Hepatocyte (in vitro differentiated cells): ENCODE data around the gene RHOA. TPM values are rescaled to one million over a fixed set of nuclear protein-coding genes. Genes with fewer than 3 reads are reported as not detected.
"Not testable (repeated sequence)": the region's sequence is repeated elsewhere in the genome, so short reads cannot be mapped to it uniquely, and the experiment has no call there.

Source experiments
- DNase-seq: peaks from one replicate; pipeline ENCODE4 v3.0.0-alpha.2; 2016; ENCODE audit warnings: low spot score
- H2AFZ ChIP-seq: fragments of 200-600 bp; sonication (generic); 2 replicates; pipeline ENCODE4 v1.6.0; 2016; ENCODE audit warnings: antibody characterized with exemption, mild to moderate bottlenecking
- H3K27ac ChIP-seq: fragments of 200-600 bp; sonication (generic); 2 replicates; pipeline ENCODE4 v1.5.1; 2016; ENCODE audit warnings: mild to moderate bottlenecking
- H3K27me3 ChIP-seq: fragments of 200-600 bp; sonication (generic); 2 replicates; pipeline ENCODE4 v1.6.1; 2016
- H3K36me3 ChIP-seq: fragments of 200-600 bp; sonication (generic); replicated peaks from 2 replicates; pipeline ENCODE4 v1.5.1; 2016; ENCODE audit warnings: low read depth; ENCODE audit not compliant: insufficient read depth
- H3K4me1 ChIP-seq: fragments of 200-600 bp; sonication (generic); 2 replicates; pipeline ENCODE4 v1.5.1; 2016; ENCODE audit warnings: mild to moderate bottlenecking, moderate library complexity; ENCODE audit not compliant: insufficient read depth
- H3K4me2 ChIP-seq: fragments of 200-600 bp; sonication (generic); 2 replicates; pipeline ENCODE4 v1.6.0; 2016
- H3K4me3 ChIP-seq: fragments of 200-600 bp; sonication (generic); 2 replicates; pipeline ENCODE4 v1.5.1; 2016; ENCODE audit warnings: mild to moderate bottlenecking
- H3K79me2 ChIP-seq: fragments of 200-600 bp; sonication (generic); 2 replicates; pipeline ENCODE4 v1.6.0; 2017; ENCODE audit warnings: mild to moderate bottlenecking
- H3K9me2 ChIP-seq: fragments of 200-600 bp; sonication (generic); replicated peaks from 2 replicates; pipeline ENCODE4 v1.6.0; 2017; ENCODE audit warnings: mild to moderate bottlenecking; ENCODE audit not compliant: insufficient read depth
- H3K9me3 ChIP-seq: fragments of 200-600 bp; sonication (generic); 2 replicates; pipeline ENCODE4 v1.5.1; 2016; ENCODE audit warnings: low read depth, mild to moderate bottlenecking
- H4K20me1 ChIP-seq: fragments of 200-600 bp; sonication (generic); 2 replicates; pipeline ENCODE4 v1.6.0; 2016; ENCODE audit warnings: mild to moderate bottlenecking; ENCODE audit not compliant: insufficient read depth, poor library complexity, severe bottlenecking
- CTCF ChIP-seq: fragments of 200-600 bp; sonication (generic); IDR thresholded peaks from 2 replicates; pipeline ENCODE4 v1.5.1; 2016; ENCODE audit warnings: antibody characterized with exemption, mild to moderate bottlenecking; ENCODE audit not compliant: poor library complexity
- EZH2 ChIP-seq: fragments of 200-600 bp; sonication (generic); IDR thresholded peaks from 2 replicates; pipeline ENCODE4 v1.6.1; 2016; ENCODE audit warnings: antibody characterized with exemption, mild to moderate bottlenecking, borderline replicate concordance
- EZH2phosphoT487 ChIP-seq: fragments of 200-600 bp; sonication (generic); IDR thresholded peaks from one replicate; pipeline ENCODE4 v1.6.1; 2018; ENCODE audit warnings: antibody characterized with exemption, mild to moderate bottlenecking, low read depth, moderate library complexity; ENCODE audit not compliant: unreplicated experiment, severe bottlenecking
- WGBS: methylation state at CpG from one replicate; pipeline ENCODE4 v1.1.6; 2016; ENCODE audit warnings: low lambda C conversion rate; ENCODE audit errors: missing lambda C conversion rate; 5-methylcytosine and 5-hydroxymethylcytosine counted together
- polyA plus RNA-seq: library from polyadenylated mRNA; unstranded; fragments of >200 nt; fragmentation: Nextera tagmentation; extraction: Ambion mirVana; gene quantifications from 2 replicates; pipeline ENCODE4 v1.2.1, GENCODE V29; 2016
- total RNA-seq: library from RNA; depleted of rRNA; stranded (reverse); fragments of >200 nt; gene quantifications from 2 replicates; pipeline ENCODE4 v1.2.3, GENCODE V29; 2014

RHOA gene
- total and polyA plus RNA-seq, 2 experiments from 2014 or later = 392 to 434 TPM

- no peak overlapping the region for H3K4me2 ChIP-seq
- H3K4me3 ChIP-seq = no peak overlapping the region
- no peaks in the 10 kb centered on the region for H3K36me3 ChIP-seq
- TF ChIP-seq EZH2phosphoT487 = no peak
- TF ChIP-seq CTCF = no peak
- no peak for TF ChIP-seq EZH2
- 96% methylated on average over 3 of the region's 3 CpGs for WGBS
- DNase-seq = no peak
- no peaks in the 10 kb centered on the region for H3K9me2 ChIP-seq
- H3K27me3 ChIP-seq = no peaks in the 10 kb centered on the region
- H2AFZ ChIP-seq = no peak overlapping the region
- no peak overlapping the region for H3K27ac ChIP-seq
- H3K79me2 ChIP-seq = peaks cover 100% of the 10 kb centered on the region
- H3K9me3 ChIP-seq = no peaks in the 10 kb centered on the region
- peaks cover 97% of the 10 kb centered on the region for H4K20me1 ChIP-seq
- H3K4me1 ChIP-seq = no peaks in the 10 kb centered on the region
These were observed 12.3 kb downstream of the RHOA start for GRCh38 chr3:49399461-49399860.

GRCh38 chr3:49397470-49397869 lies 14.3 kb downstream of the RHOA start:
- Histone ChIP-seq H2AFZ (no peak overlapping the region), H3K27ac (no peak overlapping the region), H3K4me2 (no peak overlapping the region), H3K9me2 (no peaks in the 10 kb centered on the region), H3K4me1 (no peaks in the 10 kb centered on the region), H3K9me3 (no peaks in the 10 kb centered on the region), H3K36me3 (no peaks in the 10 kb centered on the region), H3K4me3 (no peak overlapping the region), H4K20me1 (peaks cover 95% of the 10 kb centered on the region), H3K79me2 (peaks cover 98% of the 10 kb centered on the region), H3K27me3 (no peaks in the 10 kb centered on the region)
- peak; percentile 26 for DNase-seq
- WGBS = 67% methylated on average over 4 of the region's 4 CpGs
- TF ChIP-seq EZH2phosphoT487 = no peak
- no peak for TF ChIP-seq EZH2
- TF ChIP-seq CTCF = no peak

DNA sequence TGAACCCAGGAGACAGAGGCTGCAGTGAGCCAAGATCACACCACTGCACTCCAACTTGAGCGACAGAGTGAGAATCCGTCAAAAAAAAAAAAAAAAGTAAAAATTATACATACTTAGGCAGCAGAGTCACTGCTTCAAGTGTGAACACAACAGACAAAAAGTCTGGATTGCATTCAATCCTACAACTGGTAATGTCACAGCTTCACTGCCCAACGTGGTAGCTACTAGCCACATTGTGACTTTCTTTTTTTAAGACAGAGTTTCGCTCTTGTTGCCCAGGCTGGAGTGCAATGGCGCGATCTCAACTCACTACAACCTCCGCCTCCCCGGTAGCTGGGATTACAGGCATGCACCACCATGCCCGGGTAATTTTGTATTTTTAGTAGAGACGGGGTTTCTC lies 20.5 kb downstream of the RHOA start:
- not testable (repeated sequence) for H3K4me3 ChIP-seq, H3K27me3 ChIP-seq, H3K9me2 ChIP-seq, DNase-seq, H3K27ac ChIP-seq, H3K9me3 ChIP-seq, H3K36me3 ChIP-seq, H3K4me2 ChIP-seq, H3K4me1 ChIP-seq, H2AFZ ChIP-seq
- Histone ChIP-seq H4K20me1 (peaks cover 98% of the 10 kb centered on the region), H3K79me2 (peaks cover 98% of the 10 kb centered on the region)
- 93% methylated on average over 10 of the region's 10 CpGs for WGBS

GRCh38 chr3:49389297-49389696 lies 22.5 kb downstream of the RHOA start:
- no peaks in the 10 kb centered on the region for H3K9me3 ChIP-seq
- no peaks in the 10 kb centered on the region for H3K4me1 ChIP-seq
- no peak overlapping the region for H2AFZ ChIP-seq
- no peak for DNase-seq
- no peaks in the 10 kb centered on the region for H3K36me3 ChIP-seq
- no peak overlapping the region for H3K27ac ChIP-seq
- TF ChIP-seq CTCF (no peak), EZH2phosphoT487 (no peak), EZH2 (no peak)
- H4K20me1 ChIP-seq = peaks cover 98% of the 10 kb centered on the region
- 99% methylated on average over 6 of the region's 6 CpGs for WGBS
- H3K9me2 ChIP-seq = no peaks in the 10 kb centered on the region
- H3K27me3 ChIP-seq = no peaks in the 10 kb centered on the region
- no peak overlapping the region for H3K4me3 ChIP-seq
- no peak overlapping the region for H3K4me2 ChIP-seq
- peaks cover 98% of the 10 kb centered on the region for H3K79me2 ChIP-seq
